Measurements from ENCODE around the gene SPINK8. TPM values are rescaled to one million over a fixed set of nuclear protein-coding genes. Genes with fewer than 3 reads are reported as not detected.

SPINK8 gene
- total and polyA plus RNA-seq, 2 of the 8 experiments (the other 6 are each of a cell fraction or from before 2014, with no cell fraction given): 0.29 TPM; not detected in 1

- TF ChIP-seq TAF7 (optimal IDR thresholded peaks at IDR 0.05; ENCODE audit: borderline replicate concordance, low read depth, low read length) (peak; percentile 90), CHD1 (IDR thresholded peaks at IDR 0.05; ENCODE audit: low read depth, low read length) (no peak), JUND (IDR thresholded peaks at IDR 0.05; ENCODE audit: low read length) (peak; percentile 16; the same call in 1 of the 2 replicates), EP300 (IDR thresholded peaks at IDR 0.05; ENCODE audit: borderline replicate concordance in 1 of 2, low read depth in 2 of 2, low read length in 2 of 2) (no peak), NANOG (IDR thresholded peaks at IDR 0.05; ENCODE audit: insufficient read depth, low read depth, low read length, poor library complexity, severe bottlenecking) (peak; percentile 8), POLR2A (IDR thresholded peaks at IDR 0.05; ENCODE audit: control extremely low read depth in 1 of 2, low read depth in 2 of 2, low read length in 2 of 2) (peak; percentile 76 to 82), CEBPB (IDR thresholded peaks at IDR 0.05; ENCODE audit: low read depth, low read length) (no peak), KDM4A (IDR thresholded peaks at IDR 0.05; ENCODE audit: low read depth, low read length, severe bottlenecking) (peak; percentile 50), RNF2 (IDR thresholded peaks at IDR 0.05; ENCODE audit: borderline replicate concordance, low read depth, low read length, missing control alignments, poor library complexity, severe bottlenecking) (no peak), ASH2L (IDR thresholded peaks at IDR 0.05; ENCODE audit: low read length) (peak; percentile 89), CHD2 (IDR thresholded peaks at IDR 0.05; ENCODE audit: low read length) (peak; percentile 65; the same call in 1 of the 2 replicates), MAX (IDR thresholded peaks at IDR 0.05) (peak; percentile 97), PHF8 (conservative IDR thresholded peaks at IDR 0.05; ENCODE audit: low read depth, low read length) (peak; percentile 86), SAP30 (IDR thresholded peaks at IDR 0.05; ENCODE audit: insufficient read depth, insufficient replicate concordance, low read length) (no peak), SUZ12 (IDR thresholded peaks at IDR 0.05; ENCODE audit: low read length) (no peak), RAD21 (IDR thresholded peaks at IDR 0.05 in 1 of 2, conservative IDR thresholded peaks at IDR 0.05 in 1 of 2; ENCODE audit: low read depth in 2 of 2, low read length in 2 of 2) (peak; percentile 7 to 25; a peak in 1 of 4 replicates), GABPA (IDR thresholded peaks at IDR 0.05; ENCODE audit: borderline replicate concordance, insufficient read depth, low read length) (peak; percentile 30; the same call in 1 of the 2 replicates), USF2 (IDR thresholded peaks at IDR 0.05; ENCODE audit: low read length) (no peak), E2F6 (IDR thresholded peaks at IDR 0.05) (peak; percentile 98), SP4 (IDR thresholded peaks at IDR 0.05; ENCODE audit: low read length) (peak; percentile 99), TBP (IDR thresholded peaks at IDR 0.05; ENCODE audit: low read depth, low read length) (peak; percentile 89)
These were observed 32.3 kb downstream of the SPINK8 start, which contains the start of gene NME6 (continued) for GRCh38 chr3:48301020-48301799.
